HepG2 (cell line): ENCODE measurements around the gene CLIC1. TPM values are rescaled to one million over a fixed set of nuclear protein-coding genes. Genes with fewer than 3 reads are reported as not detected.

ENCODE experiments used
- ARNT ChIP-seq: fragments of 450-650 bp; IDR thresholded peaks from 2 replicates; pipeline ENCODE4 v1.6.1; 2017
- DPF2 ChIP-seq: sonication (generic); formaldehyde crosslinking; IDR thresholded peaks from 2 replicates; pipeline ENCODE4 v1.4.0; 2020; ENCODE audit warnings: mild to moderate bottlenecking, low read depth, missing genetic modification reagents, borderline replicate concordance
- ESRRA ChIP-seq: sonication (generic); formaldehyde crosslinking; IDR thresholded peaks from 2 replicates; pipeline ENCODE4 v1.5.1; 2020; ENCODE audit warnings: mild to moderate bottlenecking, low read depth, missing genetic modification reagents
- HIVEP1 ChIP-seq: sonication (generic); formaldehyde crosslinking; IDR thresholded peaks from 2 replicates; pipeline ENCODE4 v1.4.0; 2020; ENCODE audit warnings: mild to moderate bottlenecking, missing genetic modification reagents
- KMT2B ChIP-seq: IDR thresholded peaks from 2 replicates; pipeline ENCODE4 v1.6.1; 2016; ENCODE audit warnings: missing genetic modification reagents, missing compliant biosample characterization
- MEIS2 ChIP-seq: sonication (generic); formaldehyde crosslinking; IDR thresholded peaks from 2 replicates; pipeline ENCODE4 v1.9.0; 2021; ENCODE audit warnings: mild to moderate bottlenecking, missing genetic modification reagents
- PHF21A ChIP-seq: sonication (generic); formaldehyde crosslinking; IDR thresholded peaks from 2 replicates; pipeline ENCODE4 v1.5.0; 2020; ENCODE audit warnings: mild to moderate bottlenecking, missing genetic modification reagents
- STAT5B ChIP-seq: sonication (generic); formaldehyde crosslinking; IDR thresholded peaks from 2 replicates; pipeline ENCODE4 v1.4.0; 2020; ENCODE audit warnings: missing genetic modification reagents
- TBL1XR1 ChIP-seq: fragments of 150-350 bp; IDR thresholded peaks from 2 replicates; pipeline ENCODE4 v1.6.1; 2014; ENCODE audit warnings: borderline replicate concordance, low read length; ENCODE audit not compliant: partially characterized antibody
- TCF7L2 ChIP-seq: IDR thresholded peaks from 2 replicates; pipeline ENCODE4 v1.6.1; 2011; ENCODE audit warnings: mild to moderate bottlenecking, low read depth, low read length, moderate library complexity
- TP53 ChIP-seq: sonication (generic); formaldehyde crosslinking; conservative IDR thresholded peaks from 2 replicates; pipeline ENCODE4 v1.4.0; 2020; ENCODE audit warnings: missing genetic modification reagents
- ZFP62 ChIP-seq: sonication (generic); formaldehyde crosslinking; IDR thresholded peaks from 2 replicates; pipeline ENCODE4 v1.4.0; 2020; ENCODE audit warnings: missing genetic modification reagents
- ZNF629 ChIP-seq: sonication (generic); formaldehyde crosslinking; conservative IDR thresholded peaks from 2 replicates; pipeline ENCODE4 v1.5.0; 2020; ENCODE audit warnings: missing genetic modification reagents
- ZSCAN30 ChIP-seq: sonication (generic); formaldehyde crosslinking; IDR thresholded peaks from 2 replicates; pipeline ENCODE4 v1.5.0; 2020; ENCODE audit warnings: mild to moderate bottlenecking, missing genetic modification reagents
- polyA plus RNA-seq, 8 experiments: library from polyadenylated mRNA; depleted of rRNA in 3 of 8; stranded (reverse) in 7 of 8; unstranded in 1 of 8; fragments of >200 nt; fragmentation: Illumina TruSeq in 4 of 8; extraction: Trizol in 4 of 8; gene quantifications; 2 replicates each; pipeline versions ENCODE4 v1.2.1 to v1.2.3, GENCODE V29; 2011 to 2016; ENCODE audit warnings: low read depth in 4 of 8, missing spikeins in 1 of 8, mixed read lengths in 1 of 8; ENCODE audit not compliant: insufficient read depth in 1 of 8
- total RNA-seq, 5 experiments: library from RNA; depleted of rRNA; stranded (reverse); fragments of >200 nt; fragmentation: Illumina TruSeq; extraction: Trizol; gene quantifications; 2 replicates each; pipeline ENCODE4 v1.2.3, GENCODE V29; 2016; ENCODE audit warnings: low read depth in 1 of 5
- TF ChIP-seq, protein P1 (sequence below): sonication (generic); formaldehyde crosslinking; IDR thresholded peaks from 2 replicates; pipeline ENCODE4 v1.8.1; 2023; ENCODE audit warnings: mild to moderate bottlenecking, inconsistent platforms, moderate library complexity, missing genetic modification reagents, borderline replicate concordance
- TF ChIP-seq, protein P2 (sequence below): sonication (generic); formaldehyde crosslinking; IDR thresholded peaks from 2 replicates; pipeline ENCODE4 v1.9.0; 2022; ENCODE audit warnings: low read depth, missing genetic modification reagents
- TF ChIP-seq, protein P3 (sequence below): sonication (generic); formaldehyde crosslinking; IDR thresholded peaks from 2 replicates; pipeline ENCODE4 v1.4.0; 2020; ENCODE audit warnings: mild to moderate bottlenecking, low read depth, missing genetic modification reagents
- TF ChIP-seq, protein P4 (sequence below): sonication (generic); formaldehyde crosslinking; IDR thresholded peaks from 2 replicates; pipeline ENCODE4 v1.8.1; 2022; ENCODE audit warnings: low read depth, mild to moderate bottlenecking, missing genetic modification reagents
- TF ChIP-seq, protein P5 (sequence below): sonication (generic); formaldehyde crosslinking; IDR thresholded peaks from 2 replicates; pipeline ENCODE4 v1.5.1; 2020; ENCODE audit warnings: missing genetic modification reagents, mild to moderate bottlenecking, borderline replicate concordance

The CLIC1 gene
- total and polyA plus RNA-seq, 2 of the 13 experiments (the other 11 are each of a cell fraction or from before 2014, with no cell fraction given): 602 to 891 TPM

DNA sequence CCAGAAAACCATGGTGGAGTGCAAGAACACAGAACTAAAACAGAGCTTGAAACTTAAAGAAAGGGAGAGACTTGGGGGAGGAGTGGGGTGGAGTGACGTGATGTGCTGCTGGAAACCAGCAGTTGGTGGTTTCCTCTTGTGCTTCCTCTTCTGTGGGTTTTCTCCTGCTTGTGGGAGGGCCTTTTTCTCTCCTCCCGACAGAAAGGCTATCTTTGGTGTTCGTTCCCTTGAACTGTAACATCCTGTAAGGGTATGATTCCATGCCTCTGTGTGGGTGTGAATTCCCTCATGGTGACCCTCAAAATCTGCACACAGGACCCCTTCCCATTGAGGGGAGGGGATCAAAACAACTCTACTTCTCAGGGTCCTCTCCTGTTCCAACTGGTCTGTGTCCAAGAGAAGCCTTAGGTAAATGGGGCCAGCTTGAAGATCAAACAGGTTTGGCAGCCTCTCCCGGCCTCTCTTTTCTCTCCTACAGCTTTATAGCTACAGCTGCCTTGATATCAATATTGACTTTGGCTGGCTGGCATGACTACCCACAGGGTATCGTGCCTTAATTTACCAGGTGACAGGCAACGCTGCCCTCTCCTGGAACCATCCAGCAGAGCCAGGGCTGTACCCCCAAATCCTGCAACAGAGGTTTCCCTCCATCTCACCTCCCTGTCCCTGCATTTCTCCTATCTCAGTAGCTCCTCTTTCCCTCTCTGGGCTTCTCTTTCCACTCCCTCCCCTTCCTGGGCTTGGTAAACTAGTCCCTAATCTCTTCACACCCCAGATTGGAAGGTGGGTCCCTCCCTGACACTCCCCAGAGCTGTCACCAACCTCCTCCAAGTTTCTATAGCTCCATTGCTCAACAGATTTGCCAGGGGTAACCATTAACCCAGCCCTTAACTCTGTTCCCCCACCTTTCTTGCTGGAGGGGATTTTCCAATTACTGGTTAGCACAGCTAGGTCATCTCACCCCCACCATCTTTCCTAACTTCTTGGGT, 2.0 kb upstream of the CLIC1 start (continued):
- TF ChIP-seq, protein P1, sequence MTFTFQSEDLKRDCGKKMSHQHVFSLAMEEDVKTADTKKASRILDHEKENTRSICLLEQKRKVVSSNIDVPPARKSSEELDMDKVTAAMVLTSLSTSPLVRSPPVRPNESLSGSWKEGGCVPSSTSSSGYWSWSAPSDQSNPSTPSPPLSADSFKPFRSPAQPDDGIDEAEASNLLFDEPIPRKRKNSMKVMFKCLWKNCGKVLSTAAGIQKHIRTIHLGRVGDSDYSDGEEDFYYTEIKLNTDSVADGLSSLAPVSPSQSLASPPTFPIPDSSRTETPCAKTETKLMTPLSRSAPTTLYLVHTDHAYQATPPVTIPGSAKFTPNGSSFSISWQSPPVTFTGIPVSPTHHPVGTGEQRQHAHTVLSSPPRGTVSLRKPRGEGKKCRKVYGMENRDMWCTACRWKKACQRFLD (CRISPR knock-in tag): 0 out of 2 replicates have a peak, but pooled peaks have one; percentile 23
- TF ChIP-seq, protein P2, sequence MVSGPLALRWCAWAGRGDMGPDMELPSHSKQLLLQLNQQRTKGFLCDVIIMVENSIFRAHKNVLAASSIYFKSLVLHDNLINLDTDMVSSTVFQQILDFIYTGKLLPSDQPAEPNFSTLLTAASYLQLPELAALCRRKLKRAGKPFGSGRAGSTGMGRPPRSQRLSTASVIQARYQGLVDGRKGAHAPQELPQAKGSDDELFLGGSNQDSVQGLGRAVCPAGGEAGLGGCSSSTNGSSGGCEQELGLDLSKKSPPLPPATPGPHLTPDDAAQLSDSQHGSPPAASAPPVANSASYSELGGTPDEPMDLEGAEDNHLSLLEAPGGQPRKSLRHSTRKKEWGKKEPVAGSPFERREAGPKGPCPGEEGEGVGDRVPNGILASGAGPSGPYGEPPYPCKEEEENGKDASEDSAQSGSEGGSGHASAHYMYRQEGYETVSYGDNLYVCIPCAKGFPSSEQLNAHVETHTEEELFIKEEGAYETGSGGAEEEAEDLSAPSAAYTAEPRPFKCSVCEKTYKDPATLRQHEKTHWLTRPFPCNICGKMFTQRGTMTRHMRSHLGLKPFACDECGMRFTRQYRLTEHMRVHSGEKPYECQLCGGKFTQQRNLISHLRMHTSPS: peak; percentile 77; the same call in 1 of the 2 replicates
- TF ChIP-seq STAT5B (CRISPR knock-in tag) (no peak), ZNF629 (CRISPR knock-in tag) (0 out of 2 replicates have a peak, but pooled peaks have one; percentile 46), KMT2B (CRISPR knock-in tag) (peak; percentile 39; the same call in 1 of the 2 replicates), PHF21A (CRISPR knock-in tag) (peak; percentile 66; the same call in 1 of the 2 replicates), ARNT (no peak), DPF2 (CRISPR knock-in tag) (peak; percentile 58; the same call in 1 of the 2 replicates), TP53 (0 out of 2 replicates have a peak, but pooled peaks have one; percentile 49), TBL1XR1 (no peak), TCF7L2 (no peak), ZFP62 (no peak), HIVEP1 (CRISPR knock-in tag) (peak; percentile 94), MEIS2 (CRISPR knock-in tag) (peak; percentile 94), ZSCAN30 (CRISPR knock-in tag) (no peak), ESRRA (peak; percentile 58)
- TF ChIP-seq, protein P3, sequence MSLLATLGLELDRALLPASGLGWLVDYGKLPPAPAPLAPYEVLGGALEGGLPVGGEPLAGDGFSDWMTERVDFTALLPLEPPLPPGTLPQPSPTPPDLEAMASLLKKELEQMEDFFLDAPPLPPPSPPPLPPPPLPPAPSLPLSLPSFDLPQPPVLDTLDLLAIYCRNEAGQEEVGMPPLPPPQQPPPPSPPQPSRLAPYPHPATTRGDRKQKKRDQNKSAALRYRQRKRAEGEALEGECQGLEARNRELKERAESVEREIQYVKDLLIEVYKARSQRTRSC: 0 out of 2 replicates have a peak, but pooled peaks have one; percentile 54
- TF ChIP-seq, protein P4, sequence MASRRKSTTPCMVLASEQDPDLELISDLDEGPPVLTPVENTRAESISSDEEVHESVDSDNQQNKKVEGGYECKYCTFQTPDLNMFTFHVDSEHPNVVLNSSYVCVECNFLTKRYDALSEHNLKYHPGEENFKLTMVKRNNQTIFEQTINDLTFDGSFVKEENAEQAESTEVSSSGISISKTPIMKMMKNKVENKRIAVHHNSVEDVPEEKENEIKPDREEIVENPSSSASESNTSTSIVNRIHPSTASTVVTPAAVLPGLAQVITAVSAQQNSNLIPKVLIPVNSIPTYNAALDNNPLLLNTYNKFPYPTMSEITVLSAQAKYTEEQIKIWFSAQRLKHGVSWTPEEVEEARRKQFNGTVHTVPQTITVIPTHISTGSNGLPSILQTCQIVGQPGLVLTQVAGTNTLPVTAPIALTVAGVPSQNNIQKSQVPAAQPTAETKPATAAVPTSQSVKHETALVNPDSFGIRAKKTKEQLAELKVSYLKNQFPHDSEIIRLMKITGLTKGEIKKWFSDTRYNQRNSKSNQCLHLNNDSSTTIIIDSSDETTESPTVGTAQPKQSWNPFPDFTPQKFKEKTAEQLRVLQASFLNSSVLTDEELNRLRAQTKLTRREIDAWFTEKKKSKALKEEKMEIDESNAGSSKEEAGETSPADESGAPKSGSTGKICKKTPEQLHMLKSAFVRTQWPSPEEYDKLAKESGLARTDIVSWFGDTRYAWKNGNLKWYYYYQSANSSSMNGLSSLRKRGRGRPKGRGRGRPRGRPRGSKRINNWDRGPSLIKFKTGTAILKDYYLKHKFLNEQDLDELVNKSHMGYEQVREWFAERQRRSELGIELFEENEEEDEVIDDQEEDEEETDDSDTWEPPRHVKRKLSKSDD (CRISPR knock-in tag): 0 out of 2 replicates have a peak, but pooled peaks have one; percentile 34
- TF ChIP-seq, protein P5, sequence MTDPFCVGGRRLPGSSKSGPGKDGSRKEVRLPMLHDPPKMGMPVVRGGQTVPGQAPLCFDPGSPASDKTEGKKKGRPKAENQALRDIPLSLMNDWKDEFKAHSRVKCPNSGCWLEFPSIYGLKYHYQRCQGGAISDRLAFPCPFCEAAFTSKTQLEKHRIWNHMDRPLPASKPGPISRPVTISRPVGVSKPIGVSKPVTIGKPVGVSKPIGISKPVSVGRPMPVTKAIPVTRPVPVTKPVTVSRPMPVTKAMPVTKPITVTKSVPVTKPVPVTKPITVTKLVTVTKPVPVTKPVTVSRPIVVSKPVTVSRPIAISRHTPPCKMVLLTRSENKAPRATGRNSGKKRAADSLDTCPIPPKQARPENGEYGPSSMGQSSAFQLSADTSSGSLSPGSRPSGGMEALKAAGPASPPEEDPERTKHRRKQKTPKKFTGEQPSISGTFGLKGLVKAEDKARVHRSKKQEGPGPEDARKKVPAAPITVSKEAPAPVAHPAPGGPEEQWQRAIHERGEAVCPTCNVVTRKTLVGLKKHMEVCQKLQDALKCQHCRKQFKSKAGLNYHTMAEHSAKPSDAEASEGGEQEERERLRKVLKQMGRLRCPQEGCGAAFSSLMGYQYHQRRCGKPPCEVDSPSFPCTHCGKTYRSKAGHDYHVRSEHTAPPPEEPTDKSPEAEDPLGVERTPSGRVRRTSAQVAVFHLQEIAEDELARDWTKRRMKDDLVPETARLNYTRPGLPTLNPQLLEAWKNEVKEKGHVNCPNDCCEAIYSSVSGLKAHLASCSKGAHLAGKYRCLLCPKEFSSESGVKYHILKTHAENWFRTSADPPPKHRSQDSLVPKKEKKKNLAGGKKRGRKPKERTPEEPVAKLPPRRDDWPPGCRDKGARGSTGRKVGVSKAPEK (CRISPR knock-in tag): no peak
